Measurements from ENCODE around the gene TRAM2.

The TRAM2 gene, protein sequence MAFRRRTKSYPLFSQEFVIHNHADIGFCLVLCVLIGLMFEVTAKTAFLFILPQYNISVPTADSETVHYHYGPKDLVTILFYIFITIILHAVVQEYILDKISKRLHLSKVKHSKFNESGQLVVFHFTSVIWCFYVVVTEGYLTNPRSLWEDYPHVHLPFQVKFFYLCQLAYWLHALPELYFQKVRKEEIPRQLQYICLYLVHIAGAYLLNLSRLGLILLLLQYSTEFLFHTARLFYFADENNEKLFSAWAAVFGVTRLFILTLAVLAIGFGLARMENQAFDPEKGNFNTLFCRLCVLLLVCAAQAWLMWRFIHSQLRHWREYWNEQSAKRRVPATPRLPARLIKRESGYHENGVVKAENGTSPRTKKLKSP

DNA sequence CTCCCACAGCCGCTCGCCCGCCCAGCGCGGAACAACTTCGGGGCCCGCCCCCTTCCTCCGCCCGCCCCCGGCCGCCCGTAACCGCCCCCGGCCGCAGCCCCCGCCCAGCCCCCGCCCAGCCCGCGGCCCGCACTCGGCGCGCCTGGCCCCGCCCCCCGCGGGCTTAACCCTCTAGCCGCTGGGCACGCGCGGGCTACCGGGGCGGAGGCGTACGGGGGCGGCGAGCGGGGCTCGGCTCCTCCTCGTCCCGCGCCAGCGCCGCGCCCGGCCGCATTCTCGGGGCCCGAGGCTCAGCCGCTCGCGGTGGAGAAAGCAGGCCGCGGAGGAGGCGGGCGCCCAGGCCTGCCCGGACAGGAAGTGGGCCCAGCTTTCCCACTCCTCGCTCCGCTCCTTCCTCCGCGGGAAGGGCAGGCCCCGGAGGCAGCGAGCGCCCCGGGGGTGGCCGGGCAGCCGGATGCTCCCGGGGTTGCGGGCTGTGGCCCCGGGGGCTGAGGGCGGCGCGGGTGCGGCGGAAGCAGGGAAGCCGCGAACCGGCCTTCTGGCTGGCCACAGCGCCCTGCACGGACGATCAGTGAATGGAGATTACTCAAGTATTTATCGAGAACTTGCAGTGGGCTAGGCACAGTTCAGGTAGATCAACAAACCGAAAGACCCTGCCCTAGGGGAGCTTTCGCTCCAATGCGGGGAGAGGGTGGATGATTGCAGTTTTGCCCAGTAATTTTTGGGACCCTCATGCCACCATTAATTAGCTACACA, at the start of gene TRAM2:
Gene TRAM2 (minus strand): TSS at position 39 of the 756 bp plus-strand sequence. CDS start 145 bp downstream, outside the sequence.
- peak within 1 kb of the TSS; percentile 95 to 98 (median 95) for H3K27ac Mint-ChIP-seq
- peaks cover 46% of the 10 kb centered on the region for H3K4me1 Mint-ChIP-seq
- H3K9me3 Mint-ChIP-seq = no peaks in the 10 kb centered on the region
- H3K4me3 Mint-ChIP-seq = peak within 1 kb of the TSS; percentile 91 to 94 (median 93)
- TF ChIP-seq, protein P1, sequence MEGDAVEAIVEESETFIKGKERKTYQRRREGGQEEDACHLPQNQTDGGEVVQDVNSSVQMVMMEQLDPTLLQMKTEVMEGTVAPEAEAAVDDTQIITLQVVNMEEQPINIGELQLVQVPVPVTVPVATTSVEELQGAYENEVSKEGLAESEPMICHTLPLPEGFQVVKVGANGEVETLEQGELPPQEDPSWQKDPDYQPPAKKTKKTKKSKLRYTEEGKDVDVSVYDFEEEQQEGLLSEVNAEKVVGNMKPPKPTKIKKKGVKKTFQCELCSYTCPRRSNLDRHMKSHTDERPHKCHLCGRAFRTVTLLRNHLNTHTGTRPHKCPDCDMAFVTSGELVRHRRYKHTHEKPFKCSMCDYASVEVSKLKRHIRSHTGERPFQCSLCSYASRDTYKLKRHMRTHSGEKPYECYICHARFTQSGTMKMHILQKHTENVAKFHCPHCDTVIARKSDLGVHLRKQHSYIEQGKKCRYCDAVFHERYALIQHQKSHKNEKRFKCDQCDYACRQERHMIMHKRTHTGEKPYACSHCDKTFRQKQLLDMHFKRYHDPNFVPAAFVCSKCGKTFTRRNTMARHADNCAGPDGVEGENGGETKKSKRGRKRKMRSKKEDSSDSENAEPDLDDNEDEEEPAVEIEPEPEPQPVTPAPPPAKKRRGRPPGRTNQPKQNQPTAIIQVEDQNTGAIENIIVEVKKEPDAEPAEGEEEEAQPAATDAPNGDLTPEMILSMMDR (IDR thresholded peaks at IDR 0.05; ENCODE audit: unreplicated experiment in 3 of 3) = peak in 1 of 3 experiments; percentile 13
- H3K36me3 Mint-ChIP-seq (ENCODE audit: low read depth) = peaks cover 19% of the 10 kb centered on the region
- H3K27me3 Mint-ChIP-seq (ENCODE audit: low read depth) = no peaks in the 10 kb centered on the region

DNA sequence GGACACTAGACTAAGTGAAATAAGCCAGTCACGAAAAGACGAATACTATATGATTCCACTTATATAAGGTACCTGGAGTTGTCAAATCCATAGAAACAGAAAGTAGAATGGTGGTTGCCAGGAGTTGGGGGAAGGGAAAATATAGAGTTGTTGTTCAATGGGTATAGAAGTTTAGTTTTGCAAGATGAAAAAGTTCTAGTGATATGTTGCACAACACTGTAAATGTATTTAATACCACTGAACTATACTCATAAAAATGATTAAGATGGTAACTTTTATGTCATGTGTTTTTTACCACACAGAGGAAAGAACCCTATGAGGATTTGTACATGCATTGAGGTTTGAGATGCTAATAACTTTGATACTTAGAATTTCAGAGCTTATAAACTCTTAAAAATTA, 46.0 kb upstream of the TRAM2 start:
- TF ChIP-seq, protein P1 (IDR thresholded peaks at IDR 0.05; ENCODE audit: unreplicated experiment in 3 of 3) = no peak
- no peak overlapping the region for H3K27ac Mint-ChIP-seq
- H3K9me3 Mint-ChIP-seq = no peaks in the 10 kb centered on the region
- peaks cover 5% of the 10 kb centered on the region for H3K4me1 Mint-ChIP-seq
- H3K36me3 Mint-ChIP-seq (ENCODE audit: low read depth) = no peaks in the 10 kb centered on the region
- H3K27me3 Mint-ChIP-seq (ENCODE audit: low read depth) = no peaks in the 10 kb centered on the region
- H3K4me3 Mint-ChIP-seq = no peak overlapping the region

DNA sequence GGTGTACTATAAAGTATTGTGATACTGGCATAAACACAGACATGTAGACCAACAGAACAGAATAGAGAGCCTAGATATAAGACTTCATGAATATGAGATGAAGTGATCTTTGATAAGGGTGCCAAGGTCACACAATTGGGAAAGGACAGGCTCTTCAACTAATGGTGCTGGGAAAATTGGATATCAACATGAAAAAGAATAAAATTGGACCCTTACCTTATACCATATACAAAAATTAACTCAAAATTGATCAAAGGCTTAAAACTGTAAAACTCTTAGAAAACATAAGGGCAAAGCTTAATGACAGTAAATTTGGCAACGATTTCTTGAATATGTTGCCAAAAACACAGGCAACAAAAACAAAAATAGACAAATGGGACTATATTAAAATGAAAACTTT, 44.8 kb upstream of the TRAM2 start:
- H3K9me3 Mint-ChIP-seq = no peaks in the 10 kb centered on the region
- H3K36me3 Mint-ChIP-seq (ENCODE audit: low read depth) = no peaks in the 10 kb centered on the region
- H3K27me3 Mint-ChIP-seq (ENCODE audit: low read depth) = no peaks in the 10 kb centered on the region
- H3K27ac Mint-ChIP-seq = no peak overlapping the region
- H3K4me1 Mint-ChIP-seq = peaks cover 3% of the 10 kb centered on the region
- TF ChIP-seq, protein P1 (IDR thresholded peaks at IDR 0.05; ENCODE audit: unreplicated experiment in 3 of 3) = no peak
- H3K4me3 Mint-ChIP-seq = no peak overlapping the region

DNA sequence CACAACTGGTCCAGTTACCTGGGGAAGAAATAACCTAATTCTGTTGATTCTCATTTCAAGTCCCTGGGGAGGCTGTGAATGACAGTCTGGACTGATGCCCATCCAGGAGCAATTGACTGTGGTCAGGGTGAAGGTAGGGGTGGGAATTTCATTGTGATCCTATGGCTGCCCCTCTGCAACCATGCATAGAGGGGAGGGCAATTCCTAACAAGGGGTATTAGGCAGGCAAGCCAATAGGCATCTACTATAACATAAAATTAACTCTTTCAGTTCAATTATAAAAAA, 44.0 kb upstream of the TRAM2 start:
- TF ChIP-seq, protein P1 (IDR thresholded peaks at IDR 0.05; ENCODE audit: unreplicated experiment in 3 of 3) = no peak
- no peaks in the 10 kb centered on the region for H3K4me1 Mint-ChIP-seq
- no peak overlapping the region for H3K4me3 Mint-ChIP-seq
- no peaks in the 10 kb centered on the region for H3K9me3 Mint-ChIP-seq
- H3K36me3 Mint-ChIP-seq (ENCODE audit: low read depth) = no peaks in the 10 kb centered on the region
- H3K27ac Mint-ChIP-seq = no peak overlapping the region
- H3K27me3 Mint-ChIP-seq (ENCODE audit: low read depth) = no peaks in the 10 kb centered on the region

DNA sequence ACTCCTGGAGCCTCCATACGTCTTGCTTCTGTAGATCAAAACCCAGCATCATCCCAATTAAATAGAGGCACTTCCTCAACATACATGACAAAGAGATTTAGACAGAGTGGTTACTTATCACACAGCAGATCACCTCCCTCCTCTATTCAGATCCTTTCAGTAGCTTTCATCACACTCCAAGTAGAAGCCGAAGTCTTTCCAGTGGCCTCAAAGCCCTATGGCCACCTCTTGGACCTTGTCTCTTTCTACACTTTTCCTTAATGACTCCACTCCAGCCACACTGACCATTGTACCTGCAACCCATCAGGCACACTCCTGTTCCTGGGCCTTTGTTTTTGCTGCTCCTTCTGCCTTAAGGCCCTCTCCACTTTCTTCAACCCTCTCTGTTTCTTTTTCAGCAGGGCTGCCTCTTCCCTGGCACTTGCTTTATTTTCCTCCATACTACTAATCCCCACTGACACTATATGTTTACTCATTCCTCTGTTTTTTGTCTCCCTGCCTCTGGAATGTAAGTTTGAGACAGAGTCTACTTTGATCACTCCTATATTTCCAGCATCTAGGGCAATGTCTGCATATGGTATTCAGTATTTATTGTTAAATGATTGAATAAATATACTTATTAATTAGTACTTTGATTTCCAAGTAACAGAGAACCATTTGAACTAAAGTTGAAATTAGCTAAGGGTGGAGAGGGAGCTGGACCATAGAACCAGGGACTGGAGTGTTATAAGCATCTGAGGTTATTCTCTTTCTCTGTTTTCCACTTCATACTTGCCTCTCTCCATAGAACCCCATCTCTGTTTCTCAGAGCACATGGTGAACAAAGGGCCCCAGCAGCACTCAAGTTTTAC, 43.4 kb upstream of the TRAM2 start:
- no peaks in the 10 kb centered on the region for H3K36me3 Mint-ChIP-seq (ENCODE audit: low read depth)
- H3K4me3 Mint-ChIP-seq = no peak overlapping the region
- TF ChIP-seq, protein P1 (IDR thresholded peaks at IDR 0.05; ENCODE audit: unreplicated experiment in 3 of 3) = no peak
- no peaks in the 10 kb centered on the region for H3K4me1 Mint-ChIP-seq
- no peaks in the 10 kb centered on the region for H3K9me3 Mint-ChIP-seq
- no peak overlapping the region for H3K27ac Mint-ChIP-seq
- H3K27me3 Mint-ChIP-seq (ENCODE audit: low read depth) = no peaks in the 10 kb centered on the region
